Skeletal muscle satellite cell (primary cell): ENCODE results near the gene MDGA2. TPM values are rescaled to one million over a fixed set of nuclear protein-coding genes. Genes with fewer than 3 reads are reported as not detected.

ENCODE experiments used
- H3K27me3 ChIP-seq: 2 replicates; pipeline ENCODE4 v1.7.0; 2013; ENCODE audit warnings: low read length; ENCODE audit not compliant: control insufficient read depth, insufficient read depth
- H3K36me3 ChIP-seq: 2 replicates; pipeline ENCODE4 v1.7.0; 2013; ENCODE audit warnings: mild to moderate bottlenecking, control low read depth, low read length; ENCODE audit not compliant: insufficient read depth
- H3K4me1 ChIP-seq: 2 replicates; pipeline ENCODE4 v1.7.0; 2013; ENCODE audit warnings: low read length; ENCODE audit not compliant: control insufficient read depth, insufficient read depth
- H3K4me2 ChIP-seq: 2 replicates; pipeline ENCODE4 v1.7.0; 2013; ENCODE audit warnings: mild to moderate bottlenecking, low read length
- H3K4me3 ChIP-seq: 2 replicates; pipeline ENCODE4 v1.7.0; 2013; ENCODE audit warnings: low read length
- H3K9ac ChIP-seq: 2 replicates; pipeline ENCODE4 v1.7.0; 2013; ENCODE audit warnings: mild to moderate bottlenecking, low read depth, low read length, moderate library complexity
- H3K9me3 ChIP-seq: replicated peaks from 2 replicates; pipeline ENCODE4 v1.7.0; 2013; ENCODE audit warnings: mild to moderate bottlenecking, control low read depth, low read length
- total RNA-seq: library from RNA; depleted of rRNA; stranded (reverse); fragments of >200 nt; gene quantifications from 2 replicates; pipeline ENCODE4 v1.2.3, GENCODE V29; 2012; rRNA removed

MDGA2 gene
- not detected in 2 replicates for total RNA-seq

DNA sequence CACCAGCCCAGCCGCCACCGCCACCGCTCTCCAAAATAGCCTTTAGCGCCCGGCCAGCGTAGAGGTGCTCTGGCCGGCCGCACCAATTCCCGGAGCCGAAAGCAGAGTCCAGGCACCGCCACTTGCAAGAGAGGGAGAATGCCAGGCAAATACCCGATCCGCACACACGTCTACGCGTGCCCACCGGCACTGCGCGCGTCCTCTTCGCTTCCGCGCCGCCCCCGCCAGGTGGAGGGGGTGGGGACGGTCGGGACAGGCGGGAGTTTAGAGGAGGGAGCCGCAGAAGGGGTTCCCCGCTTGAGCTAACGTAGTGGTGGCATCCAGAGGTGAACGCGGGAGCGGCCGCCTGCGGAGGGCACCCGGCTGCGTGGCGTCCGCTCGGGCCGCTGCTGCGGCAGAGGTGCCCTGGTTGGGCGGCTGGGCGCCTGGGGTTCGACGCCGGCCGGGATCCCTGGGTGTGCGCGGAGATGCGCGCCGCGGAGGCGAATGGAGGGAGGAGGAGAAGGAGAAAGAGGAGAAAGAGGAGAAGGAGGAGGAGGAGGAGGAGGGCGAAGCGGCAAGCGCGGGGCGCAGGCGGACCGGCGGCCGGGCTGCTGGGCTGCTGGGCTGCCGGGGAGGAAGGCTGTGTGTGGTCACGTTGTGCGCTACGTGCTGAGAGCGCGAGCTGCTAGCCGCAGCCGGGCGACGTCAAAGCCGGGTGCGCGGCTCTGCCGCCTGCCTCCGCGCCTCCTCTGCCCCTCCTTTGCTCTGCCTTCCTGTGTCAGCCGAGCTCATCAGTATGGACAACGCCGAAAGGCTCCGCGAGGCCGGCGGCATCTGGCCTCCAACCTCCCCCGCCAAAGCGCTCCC lies at the start of gene MDGA2:
Gene MDGA2, minus strand, starts transcription at position 140 of the 849 bp plus-strand sequence.
- H3K4me3 ChIP-seq = no peak within 1 kb of the TSS
- H3K9ac ChIP-seq = no peak within 1 kb of the TSS

DNA sequence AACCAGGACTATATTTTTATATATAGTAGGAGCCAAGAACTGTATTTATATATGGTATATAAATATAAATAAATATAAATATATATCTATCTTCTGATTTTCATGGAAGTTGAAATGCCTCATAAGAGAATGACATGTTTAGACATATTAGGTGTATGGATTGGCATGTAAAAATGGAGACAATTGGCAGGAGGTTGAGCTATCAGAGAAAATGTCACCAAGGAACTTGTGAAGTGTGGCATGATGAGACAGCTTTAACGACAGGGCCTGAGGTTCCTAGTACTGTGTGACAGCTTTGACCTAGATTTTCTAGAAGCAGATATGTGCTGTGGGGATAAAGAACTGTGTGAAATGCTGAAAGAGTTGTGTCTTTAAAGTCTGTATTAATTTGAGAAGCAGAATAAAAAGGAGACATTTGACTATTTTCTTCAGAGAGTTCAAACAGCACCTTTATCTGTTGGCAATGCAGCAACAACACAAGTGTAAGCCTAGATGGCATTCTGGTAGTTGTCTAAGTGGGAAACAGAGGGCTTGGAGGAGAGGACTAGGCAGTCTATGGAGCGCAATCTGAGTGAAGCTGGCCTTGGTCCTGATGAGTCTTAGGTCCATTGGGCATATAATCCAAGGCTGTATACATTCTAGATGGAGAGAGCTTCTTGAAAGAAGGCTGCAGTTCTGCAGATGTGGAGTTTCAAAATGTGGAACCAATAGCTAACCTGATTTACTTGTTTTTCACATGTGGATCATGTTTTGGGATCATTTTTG lies 47.7 kb upstream of the MDGA2 start:
- peaks cover 2% of the 10 kb centered on the region for H3K9me3 ChIP-seq
- H3K9ac ChIP-seq = no peak overlapping the region
- H3K4me2 ChIP-seq = no peak overlapping the region
- no peaks in the 10 kb centered on the region for H3K27me3 ChIP-seq
- no peaks in the 10 kb centered on the region for H3K4me1 ChIP-seq
- no peak overlapping the region for H3K4me3 ChIP-seq
- no peaks in the 10 kb centered on the region for H3K36me3 ChIP-seq

More for the DNA sequence above, at the start of gene MDGA2:
- peaks cover 11% of the 10 kb centered on the region for H3K27me3 ChIP-seq
- no peaks in the 10 kb centered on the region for H3K9me3 ChIP-seq
- no peaks in the 10 kb centered on the region for H3K36me3 ChIP-seq
- no peaks in the 10 kb centered on the region for H3K4me1 ChIP-seq
- no peak within 1 kb of the TSS for H3K4me2 ChIP-seq

DNA sequence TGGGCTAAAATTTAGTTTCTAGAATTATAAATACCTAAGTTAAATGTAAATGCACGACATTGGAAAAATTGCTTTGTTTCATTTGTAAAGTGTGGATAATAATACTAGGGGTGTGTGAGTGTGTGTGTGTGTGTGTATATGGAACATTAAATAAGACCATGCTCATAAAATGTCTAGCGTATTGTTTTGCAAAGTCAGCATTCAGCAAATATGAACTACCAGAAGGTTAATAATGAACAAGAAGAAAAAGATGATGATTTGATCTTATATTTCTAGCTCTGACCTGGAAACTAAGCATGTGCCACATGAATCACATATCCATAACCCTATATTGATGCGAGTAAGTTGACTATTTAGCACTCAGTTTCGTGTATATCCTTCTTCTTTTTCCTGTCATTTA lies 44.9 kb upstream of the MDGA2 start:
- H3K4me1 ChIP-seq = no peaks in the 10 kb centered on the region
- no peak overlapping the region for H3K4me3 ChIP-seq
- H3K9ac ChIP-seq = no peak overlapping the region
- no peak overlapping the region for H3K4me2 ChIP-seq
- H3K27me3 ChIP-seq = no peaks in the 10 kb centered on the region
- no peaks in the 10 kb centered on the region for H3K36me3 ChIP-seq
- H3K9me3 ChIP-seq = no peaks in the 10 kb centered on the region

GRCh38 chr14:47715330-47715729 lies 39.9 kb upstream of the MDGA2 start:
- H3K9ac ChIP-seq = no peak overlapping the region
- no peaks in the 10 kb centered on the region for H3K36me3 ChIP-seq
- no peak overlapping the region for H3K4me3 ChIP-seq
- H3K9me3 ChIP-seq = no peaks in the 10 kb centered on the region
- no peak overlapping the region for H3K4me2 ChIP-seq
- no peaks in the 10 kb centered on the region for H3K4me1 ChIP-seq
- no peaks in the 10 kb centered on the region for H3K27me3 ChIP-seq

DNA sequence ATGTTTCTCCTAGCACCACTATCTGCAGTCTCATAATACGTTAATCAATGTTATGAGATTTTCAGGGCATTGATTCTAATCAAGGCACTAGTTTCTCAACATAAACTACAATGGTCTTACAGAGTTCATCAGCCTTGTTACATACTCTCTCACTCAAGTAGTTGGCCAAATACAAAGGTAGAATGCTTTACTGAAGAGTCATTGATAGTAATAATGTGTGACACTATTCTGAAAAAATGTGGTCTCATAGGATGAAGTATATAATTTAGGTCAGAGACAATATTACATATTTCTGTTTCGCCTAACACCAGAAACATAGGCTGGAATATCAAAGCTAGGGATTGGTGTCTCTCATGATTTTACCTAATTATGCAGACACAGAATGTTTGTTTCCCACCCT lies 35.2 kb upstream of the MDGA2 start:
- H3K36me3 ChIP-seq = no peaks in the 10 kb centered on the region
- H3K27me3 ChIP-seq = no peaks in the 10 kb centered on the region
- H3K9ac ChIP-seq = no peak overlapping the region
- H3K4me3 ChIP-seq = no peak overlapping the region
- no peak overlapping the region for H3K4me2 ChIP-seq
- no peaks in the 10 kb centered on the region for H3K9me3 ChIP-seq
- H3K4me1 ChIP-seq = no peaks in the 10 kb centered on the region

GRCh38 chr14:47705683-47706082 lies 30.3 kb upstream of the MDGA2 start:
- no peaks in the 10 kb centered on the region for H3K4me1 ChIP-seq
- H3K9ac ChIP-seq = no peak overlapping the region
- H3K36me3 ChIP-seq = no peaks in the 10 kb centered on the region
- H3K4me2 ChIP-seq = no peak overlapping the region
- no peaks in the 10 kb centered on the region for H3K27me3 ChIP-seq
- no peak overlapping the region for H3K4me3 ChIP-seq
- no peaks in the 10 kb centered on the region for H3K9me3 ChIP-seq

- peaks cover 8% of the 10 kb centered on the region for H3K9me3 ChIP-seq
- no peak overlapping the region for H3K4me3 ChIP-seq
- no peaks in the 10 kb centered on the region for H3K27me3 ChIP-seq
- H3K9ac ChIP-seq = no peak overlapping the region
- H3K4me1 ChIP-seq = no peaks in the 10 kb centered on the region
- H3K4me2 ChIP-seq = no peak overlapping the region
- no peaks in the 10 kb centered on the region for H3K36me3 ChIP-seq
Measured at GRCh38 chr14:47691829-47692228, 16.4 kb upstream of the MDGA2 start.

DNA sequence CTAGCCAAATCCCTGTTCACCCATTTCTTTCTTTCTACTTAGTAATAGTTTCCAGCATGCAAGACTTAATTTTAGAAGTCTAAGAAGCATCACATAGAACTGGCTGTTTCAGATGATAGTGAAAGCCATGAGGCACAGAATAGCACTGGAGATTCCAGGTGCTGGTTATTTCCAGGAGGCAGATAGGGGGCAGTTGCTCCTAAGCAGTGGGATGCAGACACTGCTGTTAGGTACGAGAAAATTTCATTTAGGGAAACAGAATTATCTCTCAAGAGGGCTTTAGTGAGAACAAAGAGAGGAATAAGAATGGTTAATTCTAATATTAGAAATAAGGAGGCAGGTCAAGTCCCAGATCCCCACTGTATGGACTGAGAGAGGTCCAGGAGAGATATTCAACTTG lies 3.6 kb upstream of the MDGA2 start:
- Histone ChIP-seq H3K9me3 (no peaks in the 10 kb centered on the region), H3K4me1 (no peaks in the 10 kb centered on the region), H3K9ac (no peak overlapping the region), H3K27me3 (peaks cover 11% of the 10 kb centered on the region), H3K4me3 (no peak overlapping the region), H3K4me2 (no peak overlapping the region), H3K36me3 (no peaks in the 10 kb centered on the region)

GRCh38 chr14:47678157-47678556 lies 2.8 kb upstream of the MDGA2 start:
- peaks cover 11% of the 10 kb centered on the region for H3K27me3 ChIP-seq

DNA sequence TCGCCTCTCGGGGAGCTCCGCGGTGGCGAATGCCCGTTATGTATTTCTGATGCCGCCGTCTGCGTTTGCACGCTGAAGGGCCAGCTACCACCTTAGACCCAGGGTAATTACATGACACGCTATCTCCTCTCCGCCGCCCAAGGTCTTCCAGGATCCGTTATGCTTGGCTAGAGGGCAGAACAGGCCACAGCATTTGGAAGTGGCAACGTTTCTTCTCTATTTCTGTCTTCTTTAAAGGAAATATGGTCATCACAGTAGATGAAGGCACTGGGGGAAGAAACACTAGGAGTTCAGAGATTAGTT lies 861 bp upstream of the MDGA2 start:
- no peaks in the 10 kb centered on the region for H3K36me3 ChIP-seq
- peaks cover 11% of the 10 kb centered on the region for H3K27me3 ChIP-seq
- H3K4me2 ChIP-seq = no peak overlapping the region
- H3K4me3 ChIP-seq = no peak overlapping the region
- no peaks in the 10 kb centered on the region for H3K9me3 ChIP-seq
- H3K9ac ChIP-seq = no peak overlapping the region
- H3K4me1 ChIP-seq = no peaks in the 10 kb centered on the region

More at GRCh38 chr14:47678157-47678556, 2.8 kb upstream of the MDGA2 start:
- H3K9ac ChIP-seq = no peak overlapping the region
- no peaks in the 10 kb centered on the region for H3K4me1 ChIP-seq
- no peak overlapping the region for H3K4me3 ChIP-seq
- no peaks in the 10 kb centered on the region for H3K9me3 ChIP-seq
- H3K36me3 ChIP-seq = no peaks in the 10 kb centered on the region
- H3K4me2 ChIP-seq = no peak overlapping the region

DNA sequence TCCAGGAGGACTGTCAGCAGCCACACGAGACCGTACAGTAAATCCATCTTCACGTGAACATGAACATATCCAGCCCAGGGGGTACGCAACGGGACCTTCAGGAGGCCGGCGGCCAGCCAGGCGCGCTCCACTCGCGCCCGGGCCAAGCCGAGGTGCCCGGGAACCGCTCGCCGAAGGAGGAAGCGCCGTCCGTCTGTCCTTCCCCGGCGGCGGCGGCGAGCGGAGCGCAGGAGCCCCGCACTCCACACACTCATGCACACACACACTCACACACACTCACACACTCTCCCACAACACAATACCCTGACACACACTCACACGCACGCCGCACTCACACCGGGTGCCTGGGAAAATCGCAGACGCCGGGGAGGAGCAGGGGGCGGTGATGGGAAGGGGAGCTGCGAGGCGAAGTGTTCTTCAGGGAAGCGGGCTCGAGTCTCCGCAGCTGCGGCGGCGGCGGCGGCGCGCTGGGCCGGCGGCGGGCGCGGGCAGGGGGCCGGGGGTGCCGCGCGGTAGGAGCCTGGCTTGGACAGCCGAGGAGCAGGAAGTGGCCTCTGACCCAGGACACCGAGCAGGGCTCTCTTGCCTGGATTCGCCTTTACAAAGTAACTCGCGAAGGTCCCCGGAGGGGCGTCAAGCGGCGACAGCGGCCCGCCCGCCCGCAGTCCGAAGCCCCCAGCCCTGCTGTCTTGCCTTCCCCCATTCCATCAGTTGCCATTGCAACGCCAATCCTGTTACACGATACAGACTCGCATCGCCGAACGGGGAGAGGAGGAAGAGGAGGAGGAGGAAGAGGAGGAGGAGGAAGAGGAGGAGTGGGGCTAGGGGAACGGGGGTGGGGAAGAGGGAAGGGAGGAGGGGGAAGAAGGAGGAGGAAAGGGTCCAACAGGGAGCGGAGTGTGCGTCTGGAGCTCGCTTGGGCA lies 601 bp downstream of the MDGA2 start:
- H3K9me3 ChIP-seq = no peaks in the 10 kb centered on the region
- no peak overlapping the region for H3K4me3 ChIP-seq
- no peaks in the 10 kb centered on the region for H3K4me1 ChIP-seq
- H3K27me3 ChIP-seq = peaks cover 11% of the 10 kb centered on the region
- no peaks in the 10 kb centered on the region for H3K36me3 ChIP-seq
- no peak overlapping the region for H3K9ac ChIP-seq
- H3K4me2 ChIP-seq = no peak overlapping the region
